BJ (cell line): ENCODE data around the gene INHBA. TPM values are rescaled to one million over a fixed set of nuclear protein-coding genes. Genes with fewer than 3 reads are reported as not detected.

Experiments used
- CTCF ChIA-PET: fragments of 350-600 bp; formaldehyde crosslinking; extraction: SDS; loops from one replicate; lab custom pipeline; 2021; ENCODE audit warnings: antibody characterized with exemption, inconsistent platforms; lab: Yijun Ruan, JAX
- POLR2A ChIA-PET: fragments of 300-600 bp; sonication (Branson Sonifier 250); formaldehyde crosslinking; extraction: SDS; loops from one replicate; lab custom pipeline; 2021; ENCODE audit warnings: antibody characterized with exemption; lab: Charles Lee
- DNase-seq: peaks from one replicate; pipeline ENCODE4 v3.0.0-alpha.2; 2011; ENCODE audit warnings: low read depth
- H3K27me3 ChIP-seq: 2 replicates; pipeline ENCODE4 v1.6.0; 2011; ENCODE audit warnings: low read length; ENCODE audit not compliant: control insufficient read depth, insufficient read depth
- H3K36me3 ChIP-seq: 2 replicates; pipeline ENCODE4 v1.5.1; 2011; ENCODE audit warnings: low read length; ENCODE audit not compliant: control insufficient read depth, insufficient read depth
- H3K4me3 ChIP-seq: 2 replicates; pipeline ENCODE4 v1.5.1; 2011; ENCODE audit warnings: low read depth, mild to moderate bottlenecking, control low read depth, low read length
- CTCF ChIP-seq: IDR thresholded peaks from 2 replicates; pipeline ENCODE4 v1.5.1; 2011; ENCODE audit warnings: low read depth, mild to moderate bottlenecking, control low read depth, inconsistent platforms, low read length, moderate library complexity; ENCODE audit not compliant: insufficient read depth
- polyA plus RNA-seq: library from polyadenylated mRNA; depleted of rRNA; stranded (reverse); fragments of >200 nt; gene quantifications from 2 replicates; pipeline ENCODE4 v1.2.3, GENCODE V29; 2011

INHBA gene
- polyA plus RNA-seq, 1 experiment, result 33.4 TPM

GRCh38 chr7:41706228-41706930 lies 3.5 kb upstream of the INHBA start:
- Histone ChIP-seq H3K27me3 (no peaks in the 10 kb centered on the region), H3K36me3 (no peaks in the 10 kb centered on the region), H3K4me3 (no peak overlapping the region)
- TF ChIP-seq CTCF, result no peak
- CTCF ChIA-PET, result interaction anchor here (0.6 to 3.4 kb wide), 11 partner anchors 9 to 1474 kb away, joined by 3 to 31 read pairs (median 3); no protein-coding TSS in a partner anchor
- POLR2A ChIA-PET, result no interaction called here
- DNase-seq, result no peak

GRCh38 chr7:41705109-41705901 lies 2.4 kb upstream of the INHBA start:
- Histone ChIP-seq H3K27me3 (no peaks in the 10 kb centered on the region), H3K4me3 (peak overlapping the region; percentile 46), H3K36me3 (no peaks in the 10 kb centered on the region)
- ChIA-PET POLR2A (interaction anchor here (0.8 kb wide), 1 partner anchor 878 kb away, joined by 3 read pairs; no protein-coding TSS in a partner anchor), CTCF (interaction anchor here (0.6 to 3.4 kb wide), 41 partner anchors 8 to 1594 kb away, joined by 3 to 31 read pairs (median 3); no protein-coding TSS in a partner anchor)
- peak; percentile 44 for DNase-seq
- peak; percentile 94 for TF ChIP-seq CTCF

GRCh38 chr7:41701068-41701941 lies 1.6 kb downstream of the INHBA start:
- H3K36me3 ChIP-seq, result no peaks in the 10 kb centered on the region
- DNase-seq, result no peak
- no peaks in the 10 kb centered on the region for H3K27me3 ChIP-seq
- CTCF ChIA-PET, result interaction anchor here (0.6 to 1.6 kb wide), 4 partner anchors 121 to 683 kb away, joined by 3 to 4 read pairs (median 3); no protein-coding TSS in a partner anchor
- peak overlapping the region; percentile 10; the same call in 1 of the 2 replicates for H3K4me3 ChIP-seq
- POLR2A ChIA-PET, result interaction anchor here (0.6 kb wide), 1 partner anchor 69 kb away, joined by 3 read pairs; no protein-coding TSS in a partner anchor
- no peak for TF ChIP-seq CTCF

GRCh38 chr7:41700044-41700471 lies 2.8 kb downstream of the INHBA start:
- Histone ChIP-seq H3K36me3 (no peaks in the 10 kb centered on the region), H3K4me3 (peak overlapping the region; percentile 41), H3K27me3 (no peaks in the 10 kb centered on the region)
- ChIA-PET POLR2A (no interaction called here), CTCF (interaction anchor here (1.3 to 1.6 kb wide), 2 partner anchors 119 to 1468 kb away, joined by 3 to 4 read pairs; no protein-coding TSS in a partner anchor)
- no peak for DNase-seq
- no peak for TF ChIP-seq CTCF
